HCT116 (cell line): Measurements from ENCODE around the gene FHL5. TPM values are rescaled to one million over a fixed set of nuclear protein-coding genes. Genes with fewer than 3 reads are reported as not detected.

Source experiments
- ATAC-seq: fragments of 200-7000 bp; cut with Tn5 transposase; 2 replicates; pipeline ENCODE4 v1.9.1; 2020; ENCODE audit warnings: mild to moderate bottlenecking, moderate library complexity
- BruUV-seq: library from RNA; stranded (reverse); fragments of 400-500 nt; replicated peaks from 2 replicates; lab custom pipeline; 2021; lab: Mats Ljungman, UMichigan
- CTCF ChIA-PET: fragments of 300-600 bp; sonication (Branson Sonifier 250); formaldehyde crosslinking; loops from one replicate; lab custom pipeline; 2021; ENCODE audit warnings: antibody characterized with exemption; lab: Charles Lee
- POLR2A ChIA-PET: fragments of 300-600, 350-600 bp; sonication (Branson Sonifier 250); formaldehyde crosslinking; loops from one replicate; lab custom pipeline; 2021; ENCODE audit warnings: antibody characterized with exemption; lab: Charles Lee
- RAD21 ChIA-PET, 2 experiments: fragments of 300-600 bp; sonication (Branson Sonifier 250); formaldehyde crosslinking; loops; one replicate each; lab custom pipeline; 2023; ENCODE audit warnings: low total read pairs in 2 of 2; ENCODE audit not compliant: uncharacterized antibody in 2 of 2, unreplicated experiment in 2 of 2, low non-redundant PET in 1 of 2; lab: Charles Lee
- DNase-seq: peaks from one replicate; pipeline ENCODE4 v3.0.0-alpha.2; 2010; ENCODE audit warnings: low read depth, low spot score
- H2AFZ ChIP-seq: fragments of 200-600 bp; shearing (Covaris generic), sonication (generic); 2 replicates; pipeline ENCODE4 v1.6.1; 2017; ENCODE audit warnings: low read depth, mixed run types, mixed read lengths, antibody characterized with exemption, low read length; ENCODE audit not compliant: poor library complexity, severe bottlenecking
- H3K27ac ChIP-seq: 2 replicates; pipeline ENCODE4 v1.5.1; 2012; ENCODE audit warnings: low read depth, low read length
- H3K27me3 ChIP-seq: fragments of 200-600 bp; sonication (generic); 2 replicates; pipeline ENCODE4 v1.6.1; 2016; ENCODE audit warnings: mixed run types, low read length, mixed read lengths; ENCODE audit not compliant: insufficient read depth
- H3K36me3 ChIP-seq, 2 experiments: fragments of 200-500 bp in 1 of 2; fragments of 200-600 bp in 1 of 2; sonication (Bioruptor generic) in 1 of 2; sonication (generic) in 1 of 2; 2 replicates each; pipeline versions ENCODE4 v1.5.1 to v1.6.1; 2014 to 2016; ENCODE audit warnings: low read length in 2 of 2, inconsistent platforms in 1 of 2, mixed read lengths in 1 of 2, mixed run types in 1 of 2; ENCODE audit not compliant: insufficient read depth in 2 of 2, control insufficient read depth in 1 of 2
- H3K4me1 ChIP-seq, 2 experiments: fragments of 200-600 bp in 1 of 2; sonication (generic) in 1 of 2; 2 replicates each; pipeline versions ENCODE4 v1.5.1 to v1.6.1; 2012 to 2017; ENCODE audit warnings: low read length in 2 of 2, inconsistent platforms in 1 of 2, mild to moderate bottlenecking in 1 of 2, mixed read lengths in 1 of 2, mixed run types in 1 of 2, moderate library complexity in 1 of 2; ENCODE audit not compliant: insufficient read depth in 2 of 2, control insufficient read depth in 1 of 2
- H3K4me2 ChIP-seq: fragments of 200-600 bp; sonication (generic); 2 replicates; pipeline ENCODE4 v1.6.1; 2017; ENCODE audit warnings: mixed run types, low read length, mixed read lengths
- H3K4me3 ChIP-seq, 2 experiments: fragments of 200-600 bp in 1 of 2; sonication (generic) in 1 of 2; replicated peaks in 1 of 2; 2 replicates each; pipeline ENCODE4 v1.5.1; 2011 to 2016; ENCODE audit warnings: low read length in 2 of 2, control low read depth in 1 of 2, low read depth in 1 of 2, mild to moderate bottlenecking in 1 of 2, mixed read lengths in 1 of 2, mixed run types in 1 of 2
- H3K79me2 ChIP-seq: fragments of 200-600 bp; sonication (generic); 2 replicates; pipeline ENCODE4 v1.6.1; 2017; ENCODE audit warnings: mild to moderate bottlenecking, mixed run types, low read length, moderate library complexity, mixed read lengths; ENCODE audit not compliant: insufficient read depth
- H3K9ac ChIP-seq: fragments of 200-600 bp; sonication (generic); 2 replicates; pipeline ENCODE4 v1.6.1; 2016; ENCODE audit warnings: low read length, mixed read lengths
- H3K9me2 ChIP-seq: fragments of 200-600 bp; sonication (generic), shearing (Covaris generic); 2 replicates; pipeline ENCODE4 v1.6.1; 2017; ENCODE audit warnings: mixed run types, mild to moderate bottlenecking, moderate library complexity; ENCODE audit not compliant: insufficient read depth
- H3K9me3 ChIP-seq, 2 experiments: fragments of 200-500 bp in 1 of 2; fragments of 200-600 bp in 1 of 2; sonication (Bioruptor generic) in 1 of 2; sonication (generic) in 1 of 2; 2 replicates each; pipeline ENCODE4 v1.6.1; 2014 to 2017; ENCODE audit warnings: low read length in 2 of 2, mixed read lengths in 2 of 2, inconsistent platforms in 1 of 2, low read depth in 1 of 2, mild to moderate bottlenecking in 1 of 2, mixed run types in 1 of 2, moderate library complexity in 1 of 2; ENCODE audit not compliant: control insufficient read depth in 1 of 2, insufficient read depth in 1 of 2
- H4K20me1 ChIP-seq: fragments of 200-600 bp; sonication (generic), shearing (Covaris generic); 2 replicates; pipeline ENCODE4 v1.6.1; 2017; ENCODE audit warnings: mixed run types, mild to moderate bottlenecking, moderate library complexity; ENCODE audit not compliant: insufficient read depth
- CBX3 ChIP-seq: IDR thresholded peaks from 2 replicates; pipeline ENCODE4 v1.6.1; 2012; ENCODE audit warnings: low read depth
- CEBPB ChIP-seq: IDR thresholded peaks from 2 replicates; pipeline ENCODE4 v1.6.1; 2012; ENCODE audit warnings: low read depth
- EGR1 ChIP-seq: IDR thresholded peaks from 2 replicates; pipeline ENCODE4 v1.6.1; 2012; ENCODE audit warnings: low read depth
- EZH2 ChIP-seq: fragments of 200-600 bp; sonication (generic); IDR thresholded peaks from 2 replicates; pipeline ENCODE4 v1.6.1; 2017; ENCODE audit warnings: antibody characterized with exemption, mixed run types
- EZH2phosphoT487 ChIP-seq: fragments of 200-600 bp; IDR thresholded peaks from 2 replicates; pipeline ENCODE4 v1.6.1; 2018; ENCODE audit warnings: antibody characterized with exemption, borderline replicate concordance
- JUND ChIP-seq: IDR thresholded peaks from 2 replicates; pipeline ENCODE4 v1.6.1; 2012
- POLR2A ChIP-seq: IDR thresholded peaks from 2 replicates; pipeline ENCODE4 v1.7.0; 2011; ENCODE audit warnings: borderline replicate concordance; ENCODE audit not compliant: insufficient read depth, insufficient read length; ENCODE audit errors: extremely low read depth
- POLR2AphosphoS5 ChIP-seq: IDR thresholded peaks from 2 replicates; pipeline ENCODE4 v1.6.1; 2011; ENCODE audit warnings: mild to moderate bottlenecking, low read depth, low read length, moderate library complexity
- RAD21 ChIP-seq: IDR thresholded peaks from 2 replicates; pipeline ENCODE4 v1.6.1; 2012; ENCODE audit warnings: low read depth, mild to moderate bottlenecking
- SP1 ChIP-seq: IDR thresholded peaks from 2 replicates; pipeline ENCODE4 v1.6.1; 2012; ENCODE audit warnings: low read depth
- SRF ChIP-seq: IDR thresholded peaks from 2 replicates; pipeline ENCODE4 v1.6.1; 2012; ENCODE audit warnings: low read depth
- TCF7L2 ChIP-seq: IDR thresholded peaks from 2 replicates; pipeline ENCODE4 v1.7.0; 2011; ENCODE audit warnings: borderline replicate concordance, inconsistent platforms; ENCODE audit not compliant: insufficient read depth, insufficient read length; ENCODE audit errors: extremely low read depth
- YY1 ChIP-seq: IDR thresholded peaks from 2 replicates; pipeline ENCODE4 v1.6.1; 2011; ENCODE audit warnings: low read length, low read depth, moderate library complexity, mild to moderate bottlenecking; ENCODE audit not compliant: insufficient replicate concordance; ENCODE audit errors: extremely low read depth
- ZFX ChIP-seq: fragments of 450-650 bp; IDR thresholded peaks from 2 replicates; pipeline ENCODE4 v1.6.1; 2017
- intact Hi-C: fragments of 100-400 bp; cut with micrococcal nuclease; formaldehyde crosslinking; loops from 2 replicates; pipeline ENCODE4 v1.10.0; 2022
- total RNA-seq: library from RNA; stranded (reverse); gene quantifications from one replicate; pipeline ENCODE4 v1.2.1, GENCODE V29; 2021; ENCODE audit not compliant: unreplicated experiment
- TF ChIP-seq, protein P1 (sequence below): IDR thresholded peaks from 2 replicates; pipeline ENCODE4 v1.6.1; 2012
- TF ChIP-seq, protein P2 (sequence below), 3 experiments: fragments of 200-600 bp in 1 of 3; sonication (generic) in 1 of 3; IDR thresholded peaks in 2 of 3; conservative IDR thresholded peaks in 1 of 3; 2 replicates each; pipeline ENCODE4 v1.5.1; 2012 to 2017; ENCODE audit warnings: low read depth in 2 of 3, low read length in 2 of 3, antibody characterized with exemption in 1 of 3, borderline replicate concordance in 1 of 3, control low read depth in 1 of 3, mild to moderate bottlenecking in 1 of 3, mixed read lengths in 1 of 3, mixed run types in 1 of 3, moderate library complexity in 1 of 3; ENCODE audit not compliant: insufficient read depth in 1 of 3
- TF ChIP-seq, protein P3 (sequence below): IDR thresholded peaks from 2 replicates; pipeline ENCODE4 v1.6.1; 2012
- TF ChIP-seq, protein P4 (sequence below): IDR thresholded peaks from 2 replicates; pipeline ENCODE4 v1.6.1; 2011; ENCODE audit warnings: mild to moderate bottlenecking, low read length, moderate library complexity; ENCODE audit not compliant: insufficient replicate concordance; ENCODE audit errors: extremely low read depth
- TF ChIP-seq, protein P5 (sequence below): IDR thresholded peaks from 2 replicates; pipeline ENCODE4 v1.6.1; 2012; ENCODE audit warnings: low read depth

FHL5 gene
- total RNA-seq, 1 experiment from 2014 or later, result not detected

DNA sequence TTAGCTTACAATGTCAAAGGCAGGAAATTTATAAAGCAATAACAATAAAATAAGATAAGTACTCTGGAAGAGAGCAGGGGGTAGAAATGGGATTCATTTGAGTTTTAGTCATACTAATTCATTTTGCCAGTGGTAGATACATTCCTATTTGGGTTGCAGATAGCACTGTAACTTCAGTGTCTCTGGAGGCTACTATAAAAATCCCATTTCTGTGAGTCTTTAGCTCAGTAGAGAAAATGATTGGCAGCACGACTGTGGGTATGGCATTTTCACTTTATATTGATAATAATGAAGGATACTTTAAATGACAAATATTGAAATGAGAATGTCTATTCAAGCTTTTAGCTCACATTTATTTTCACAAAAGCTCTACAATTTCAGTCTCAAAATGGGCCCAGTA is 93.6 kb downstream of the FHL5 start (continued):
- TF ChIP-seq, protein P1, sequence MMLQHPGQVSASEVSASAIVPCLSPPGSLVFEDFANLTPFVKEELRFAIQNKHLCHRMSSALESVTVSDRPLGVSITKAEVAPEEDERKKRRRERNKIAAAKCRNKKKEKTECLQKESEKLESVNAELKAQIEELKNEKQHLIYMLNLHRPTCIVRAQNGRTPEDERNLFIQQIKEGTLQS, result no peak
- no peak for TF ChIP-seq POLR2A
- TF ChIP-seq SP1, result no peak
- TF ChIP-seq, protein P2, sequence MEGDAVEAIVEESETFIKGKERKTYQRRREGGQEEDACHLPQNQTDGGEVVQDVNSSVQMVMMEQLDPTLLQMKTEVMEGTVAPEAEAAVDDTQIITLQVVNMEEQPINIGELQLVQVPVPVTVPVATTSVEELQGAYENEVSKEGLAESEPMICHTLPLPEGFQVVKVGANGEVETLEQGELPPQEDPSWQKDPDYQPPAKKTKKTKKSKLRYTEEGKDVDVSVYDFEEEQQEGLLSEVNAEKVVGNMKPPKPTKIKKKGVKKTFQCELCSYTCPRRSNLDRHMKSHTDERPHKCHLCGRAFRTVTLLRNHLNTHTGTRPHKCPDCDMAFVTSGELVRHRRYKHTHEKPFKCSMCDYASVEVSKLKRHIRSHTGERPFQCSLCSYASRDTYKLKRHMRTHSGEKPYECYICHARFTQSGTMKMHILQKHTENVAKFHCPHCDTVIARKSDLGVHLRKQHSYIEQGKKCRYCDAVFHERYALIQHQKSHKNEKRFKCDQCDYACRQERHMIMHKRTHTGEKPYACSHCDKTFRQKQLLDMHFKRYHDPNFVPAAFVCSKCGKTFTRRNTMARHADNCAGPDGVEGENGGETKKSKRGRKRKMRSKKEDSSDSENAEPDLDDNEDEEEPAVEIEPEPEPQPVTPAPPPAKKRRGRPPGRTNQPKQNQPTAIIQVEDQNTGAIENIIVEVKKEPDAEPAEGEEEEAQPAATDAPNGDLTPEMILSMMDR (IDR thresholded peaks at IDR 0.05 in 2 of 3, conservative IDR thresholded peaks at IDR 0.05 in 1 of 3; ENCODE audit: borderline replicate concordance in 1 of 3, insufficient read depth in 1 of 3, low read depth in 2 of 3, low read length in 2 of 3), result no peak
- TF ChIP-seq, all 23 proteins: peak for 0

DNA sequence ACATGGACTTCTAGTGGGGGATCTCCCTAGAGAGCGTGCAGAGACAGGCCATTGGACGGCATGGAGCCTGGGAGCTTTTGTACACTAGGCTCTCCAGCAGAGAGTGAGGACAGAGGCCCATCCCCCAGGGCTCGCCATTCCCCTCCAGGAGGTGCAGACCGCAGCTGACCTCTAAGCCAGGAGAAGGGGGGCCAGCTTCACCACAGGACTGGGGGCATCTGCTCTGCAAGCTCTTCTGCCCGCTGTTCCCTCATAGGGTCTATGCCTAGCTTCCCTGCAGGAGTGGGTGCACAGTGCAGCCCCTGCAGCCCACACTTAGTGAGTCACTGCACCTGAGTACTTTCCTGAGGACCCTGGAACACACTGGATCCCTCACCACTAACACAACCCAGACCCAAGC is 94.4 kb downstream of the FHL5 start:
- no peaks in the 10 kb centered on the region for H3K36me3 ChIP-seq
- H4K20me1 ChIP-seq, result no peaks in the 10 kb centered on the region
- no peak for ATAC-seq
- TF ChIP-seq YY1 (no peak), SRF (no peak), CEBPB (no peak), EZH2 (no peak), RAD21 (no peak), TCF7L2 (no peak), POLR2AphosphoS5 (no peak), EGR1 (no peak), EZH2phosphoT487 (no peak), CBX3 (no peak), ZFX (no peak), JUND (no peak)
- TF ChIP-seq, protein P3, sequence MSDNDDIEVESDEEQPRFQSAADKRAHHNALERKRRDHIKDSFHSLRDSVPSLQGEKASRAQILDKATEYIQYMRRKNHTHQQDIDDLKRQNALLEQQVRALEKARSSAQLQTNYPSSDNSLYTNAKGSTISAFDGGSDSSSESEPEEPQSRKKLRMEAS, result no peak
- TF ChIP-seq, protein P4, sequence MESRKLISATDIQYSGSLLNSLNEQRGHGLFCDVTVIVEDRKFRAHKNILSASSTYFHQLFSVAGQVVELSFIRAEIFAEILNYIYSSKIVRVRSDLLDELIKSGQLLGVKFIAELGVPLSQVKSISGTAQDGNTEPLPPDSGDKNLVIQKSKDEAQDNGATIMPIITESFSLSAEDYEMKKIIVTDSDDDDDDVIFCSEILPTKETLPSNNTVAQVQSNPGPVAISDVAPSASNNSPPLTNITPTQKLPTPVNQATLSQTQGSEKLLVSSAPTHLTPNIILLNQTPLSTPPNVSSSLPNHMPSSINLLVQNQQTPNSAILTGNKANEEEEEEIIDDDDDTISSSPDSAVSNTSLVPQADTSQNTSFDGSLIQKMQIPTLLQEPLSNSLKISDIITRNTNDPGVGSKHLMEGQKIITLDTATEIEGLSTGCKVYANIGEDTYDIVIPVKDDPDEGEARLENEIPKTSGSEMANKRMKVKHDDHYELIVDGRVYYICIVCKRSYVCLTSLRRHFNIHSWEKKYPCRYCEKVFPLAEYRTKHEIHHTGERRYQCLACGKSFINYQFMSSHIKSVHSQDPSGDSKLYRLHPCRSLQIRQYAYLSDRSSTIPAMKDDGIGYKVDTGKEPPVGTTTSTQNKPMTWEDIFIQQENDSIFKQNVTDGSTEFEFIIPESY, result no peak
- TF ChIP-seq, protein P1, result no peak
- TF ChIP-seq, protein P5, sequence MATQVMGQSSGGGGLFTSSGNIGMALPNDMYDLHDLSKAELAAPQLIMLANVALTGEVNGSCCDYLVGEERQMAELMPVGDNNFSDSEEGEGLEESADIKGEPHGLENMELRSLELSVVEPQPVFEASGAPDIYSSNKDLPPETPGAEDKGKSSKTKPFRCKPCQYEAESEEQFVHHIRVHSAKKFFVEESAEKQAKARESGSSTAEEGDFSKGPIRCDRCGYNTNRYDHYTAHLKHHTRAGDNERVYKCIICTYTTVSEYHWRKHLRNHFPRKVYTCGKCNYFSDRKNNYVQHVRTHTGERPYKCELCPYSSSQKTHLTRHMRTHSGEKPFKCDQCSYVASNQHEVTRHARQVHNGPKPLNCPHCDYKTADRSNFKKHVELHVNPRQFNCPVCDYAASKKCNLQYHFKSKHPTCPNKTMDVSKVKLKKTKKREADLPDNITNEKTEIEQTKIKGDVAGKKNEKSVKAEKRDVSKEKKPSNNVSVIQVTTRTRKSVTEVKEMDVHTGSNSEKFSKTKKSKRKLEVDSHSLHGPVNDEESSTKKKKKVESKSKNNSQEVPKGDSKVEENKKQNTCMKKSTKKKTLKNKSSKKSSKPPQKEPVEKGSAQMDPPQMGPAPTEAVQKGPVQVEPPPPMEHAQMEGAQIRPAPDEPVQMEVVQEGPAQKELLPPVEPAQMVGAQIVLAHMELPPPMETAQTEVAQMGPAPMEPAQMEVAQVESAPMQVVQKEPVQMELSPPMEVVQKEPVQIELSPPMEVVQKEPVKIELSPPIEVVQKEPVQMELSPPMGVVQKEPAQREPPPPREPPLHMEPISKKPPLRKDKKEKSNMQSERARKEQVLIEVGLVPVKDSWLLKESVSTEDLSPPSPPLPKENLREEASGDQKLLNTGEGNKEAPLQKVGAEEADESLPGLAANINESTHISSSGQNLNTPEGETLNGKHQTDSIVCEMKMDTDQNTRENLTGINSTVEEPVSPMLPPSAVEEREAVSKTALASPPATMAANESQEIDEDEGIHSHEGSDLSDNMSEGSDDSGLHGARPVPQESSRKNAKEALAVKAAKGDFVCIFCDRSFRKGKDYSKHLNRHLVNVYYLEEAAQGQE, result no peak
- TF ChIP-seq, all 23 proteins: peak for 0
- no peak for DNase-seq
- H3K9me3 ChIP-seq, result no peaks in the 10 kb centered on the region
- ChIA-PET POLR2A (no interaction called here), RAD21 (no interaction called here), CTCF (no interaction called here)
- no peak overlapping the region for H3K9ac ChIP-seq
- H2AFZ ChIP-seq, result no peak overlapping the region
- H3K4me1 ChIP-seq, result no peaks in the 10 kb centered on the region
- H3K9me2 ChIP-seq, result no peaks in the 10 kb centered on the region
- no peak overlapping the region for H3K27ac ChIP-seq
- no TSS peak for BruUV-seq
- H3K27me3 ChIP-seq, result no peaks in the 10 kb centered on the region
- H3K4me2 ChIP-seq, result no peak overlapping the region
- H3K4me3 ChIP-seq, result no peak overlapping the region
- H3K79me2 ChIP-seq, result no peaks in the 10 kb centered on the region
- intact Hi-C loops, result no loop called here
